ENCODE measurements around the gene AKAP6.
A peak's percentile ranks its signal among the peaks of the same experiment; 100 is the strongest.

AKAP6 gene

GRCh38 chr14:32669391-32669790 lies 340.3 kb downstream of the AKAP6 start:
- no peak for DNase-seq (ENCODE audit: low read depth in 2 of 2)

- DNase-seq (ENCODE audit: low read depth in 2 of 2), result no peak
Measured at GRCh38 chr14:32675433-32675832, 346.3 kb downstream of the AKAP6 start.

- DNase-seq (ENCODE audit: low read depth in 2 of 2), result no peak
Measured at GRCh38 chr14:32677129-32677780, 348.2 kb downstream of the AKAP6 start.

- DNase-seq (ENCODE audit: low read depth in 2 of 2), result no peak
Measured at GRCh38 chr14:32678088-32678487, 349.0 kb downstream of the AKAP6 start.

GRCh38 chr14:32679927-32680612 lies 351.0 kb downstream of the AKAP6 start:
- DNase-seq (ENCODE audit: low read depth in 2 of 2), result no peak

- no peak for DNase-seq (ENCODE audit: low read depth in 2 of 2)
Measured at GRCh38 chr14:32681598-32681997, 352.5 kb downstream of the AKAP6 start.

GRCh38 chr14:32682214-32682613 lies 353.1 kb downstream of the AKAP6 start:
- DNase-seq (ENCODE audit: low read depth in 2 of 2), result no peak

- DNase-seq (ENCODE audit: low read depth in 2 of 2), result no peak
Measured at GRCh38 chr14:32683679-32684078, 354.6 kb downstream of the AKAP6 start.

GRCh38 chr14:32688941-32689340 lies 359.8 kb downstream of the AKAP6 start:
- no peak for DNase-seq (ENCODE audit: low read depth in 2 of 2)

GRCh38 chr14:32692441-32692840 lies 363.3 kb downstream of the AKAP6 start:
- no peak for DNase-seq (ENCODE audit: low read depth in 2 of 2)

GRCh38 chr14:32693114-32693513 lies 364.0 kb downstream of the AKAP6 start:
- no peak for DNase-seq (ENCODE audit: low read depth in 2 of 2)

- no peak for DNase-seq (ENCODE audit: low read depth in 2 of 2)
Measured at GRCh38 chr14:32694795-32695449, 365.8 kb downstream of the AKAP6 start.

GRCh38 chr14:32696325-32697091 lies 367.4 kb downstream of the AKAP6 start:
- DNase-seq (ENCODE audit: low read depth in 2 of 2), result no peak

- no peak for DNase-seq (ENCODE audit: low read depth in 2 of 2)
Measured at GRCh38 chr14:32697114-32697513, 368.0 kb downstream of the AKAP6 start.

GRCh38 chr14:32697704-32698103 lies 368.6 kb downstream of the AKAP6 start:
- DNase-seq (ENCODE audit: low read depth in 2 of 2), result no peak

- DNase-seq (ENCODE audit: low read depth in 2 of 2), result no peak
Measured at GRCh38 chr14:32698831-32699230, 369.7 kb downstream of the AKAP6 start.

- DNase-seq (ENCODE audit: low read depth in 2 of 2), result no peak
Measured at GRCh38 chr14:32701475-32701874, 372.4 kb downstream of the AKAP6 start.

- no peak for DNase-seq (ENCODE audit: low read depth in 2 of 2)
Measured at GRCh38 chr14:32702088-32702487, 373.0 kb downstream of the AKAP6 start.

GRCh38 chr14:32702562-32702961 lies 373.5 kb downstream of the AKAP6 start:
- DNase-seq (ENCODE audit: low read depth in 2 of 2), result peak in 1 of 2 donors; percentile 0

GRCh38 chr14:32703183-32703621 lies 374.1 kb downstream of the AKAP6 start:
- no peak for DNase-seq (ENCODE audit: low read depth in 2 of 2)

GRCh38 chr14:32706721-32707519 lies 377.8 kb downstream of the AKAP6 start:
- DNase-seq (ENCODE audit: low read depth in 2 of 2), result no peak

Measured in stimulated activated CD4-positive, alpha-beta T cell treated with anti-CD3 and anti-CD28 coated beads, Interleukin-1b, Interleukin-23, amount 100 ng/mL, for 1 hour (primary cell).